Osteocyte (in vitro differentiated cells): ENCODE data around the gene COL24A1. TPM values are rescaled to one million over a fixed set of nuclear protein-coding genes. Genes with fewer than 3 reads are reported as not detected.

Experiments
- DNase-seq: peaks from one replicate; pipeline ENCODE4 v3.0.0; 2021; ENCODE audit warnings: mixed read lengths; ENCODE audit not compliant: unreplicated experiment; ENCODE audit errors: extremely low spot score
- H3K27ac Mint-ChIP-seq: one replicate; pipeline ENCODE4 v1.8.0; 2021; ENCODE audit warnings: mild to moderate bottlenecking, mixed read lengths; ENCODE audit not compliant: unreplicated experiment
- H3K27me3 Mint-ChIP-seq: one replicate; pipeline ENCODE4 v1.8.0; 2021; ENCODE audit warnings: mixed read lengths; ENCODE audit not compliant: unreplicated experiment
- H3K36me3 Mint-ChIP-seq: one replicate; pipeline ENCODE4 v1.8.0; 2021; ENCODE audit warnings: mixed read lengths; ENCODE audit not compliant: unreplicated experiment
- H3K4me1 Mint-ChIP-seq: one replicate; pipeline ENCODE4 v1.8.0; 2021; ENCODE audit warnings: mixed read lengths; ENCODE audit not compliant: unreplicated experiment
- H3K4me3 Mint-ChIP-seq: one replicate; pipeline ENCODE4 v1.8.0; 2021; ENCODE audit warnings: mild to moderate bottlenecking, moderate library complexity, mixed read lengths; ENCODE audit not compliant: unreplicated experiment
- H3K9me3 Mint-ChIP-seq: one replicate; pipeline ENCODE4 v1.8.0; 2021; ENCODE audit warnings: mixed read lengths; ENCODE audit not compliant: unreplicated experiment
- total RNA-seq: library from RNA; stranded (reverse); gene quantifications from 2 replicates; pipeline ENCODE4 v1.2.1, GENCODE V29; 2021
- TF ChIP-seq, protein P1 (sequence below): fragments of 200-600 bp; sonication (generic); IDR thresholded peaks from 2 replicates; pipeline ENCODE4 v1.5.0; 2021; ENCODE audit warnings: antibody characterized with exemption, mild to moderate bottlenecking, moderate library complexity

The COL24A1 gene
- total RNA-seq, 1 donor from 2014 or later: 0.46 TPM

DNA sequence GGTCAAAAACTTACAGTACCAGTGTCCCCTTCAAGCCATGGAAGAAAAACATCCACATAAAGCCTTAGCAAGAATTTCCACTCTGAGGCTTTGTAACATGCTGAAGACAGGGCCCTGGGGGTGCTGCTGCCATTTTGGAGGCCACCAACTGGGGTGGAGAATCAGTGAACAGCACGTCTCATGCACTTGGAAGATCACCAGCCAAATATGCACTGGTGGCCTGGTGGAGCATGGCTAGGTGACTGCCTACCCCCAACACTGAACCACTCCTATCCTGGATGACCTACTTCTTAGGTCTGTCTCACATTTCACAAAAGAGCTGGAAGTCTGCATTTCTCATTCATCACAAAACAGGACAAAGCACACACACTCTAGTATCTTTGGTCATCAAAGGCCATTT lies 126.4 kb downstream of the COL24A1 start:
- TF ChIP-seq, protein P1, sequence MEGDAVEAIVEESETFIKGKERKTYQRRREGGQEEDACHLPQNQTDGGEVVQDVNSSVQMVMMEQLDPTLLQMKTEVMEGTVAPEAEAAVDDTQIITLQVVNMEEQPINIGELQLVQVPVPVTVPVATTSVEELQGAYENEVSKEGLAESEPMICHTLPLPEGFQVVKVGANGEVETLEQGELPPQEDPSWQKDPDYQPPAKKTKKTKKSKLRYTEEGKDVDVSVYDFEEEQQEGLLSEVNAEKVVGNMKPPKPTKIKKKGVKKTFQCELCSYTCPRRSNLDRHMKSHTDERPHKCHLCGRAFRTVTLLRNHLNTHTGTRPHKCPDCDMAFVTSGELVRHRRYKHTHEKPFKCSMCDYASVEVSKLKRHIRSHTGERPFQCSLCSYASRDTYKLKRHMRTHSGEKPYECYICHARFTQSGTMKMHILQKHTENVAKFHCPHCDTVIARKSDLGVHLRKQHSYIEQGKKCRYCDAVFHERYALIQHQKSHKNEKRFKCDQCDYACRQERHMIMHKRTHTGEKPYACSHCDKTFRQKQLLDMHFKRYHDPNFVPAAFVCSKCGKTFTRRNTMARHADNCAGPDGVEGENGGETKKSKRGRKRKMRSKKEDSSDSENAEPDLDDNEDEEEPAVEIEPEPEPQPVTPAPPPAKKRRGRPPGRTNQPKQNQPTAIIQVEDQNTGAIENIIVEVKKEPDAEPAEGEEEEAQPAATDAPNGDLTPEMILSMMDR: no peak
- no peak overlapping the region for H3K4me3 Mint-ChIP-seq
- H3K27me3 Mint-ChIP-seq: peaks cover 5% of the 10 kb centered on the region
- H3K4me1 Mint-ChIP-seq: no peaks in the 10 kb centered on the region
- no peak overlapping the region for H3K27ac Mint-ChIP-seq
- peaks cover 8% of the 10 kb centered on the region for H3K9me3 Mint-ChIP-seq
- no peak for DNase-seq
- no peaks in the 10 kb centered on the region for H3K36me3 Mint-ChIP-seq

- Mint-ChIP-seq H3K9me3 (peaks cover 5% of the 10 kb centered on the region), H3K4me1 (no peaks in the 10 kb centered on the region), H3K27me3 (peaks cover 6% of the 10 kb centered on the region), H3K4me3 (no peak overlapping the region), H3K27ac (no peak overlapping the region), H3K36me3 (peaks cover 2% of the 10 kb centered on the region)
- TF ChIP-seq, protein P1: peak; percentile 90
- no peak for DNase-seq
Measured at GRCh38 chr1:86018283-86018923, 138.2 kb downstream of the COL24A1 start.

- Mint-ChIP-seq H3K4me1 (no peaks in the 10 kb centered on the region), H3K27me3 (no peaks in the 10 kb centered on the region), H3K9me3 (peaks cover 5% of the 10 kb centered on the region), H3K27ac (no peak overlapping the region), H3K36me3 (peaks cover 2% of the 10 kb centered on the region), H3K4me3 (no peak overlapping the region)
- TF ChIP-seq, protein P1: no peak
- no peak for DNase-seq
Measured at GRCh38 chr1:86016076-86016759, 140.4 kb downstream of the COL24A1 start.

GRCh38 chr1:86015375-86015774 lies 141.2 kb downstream of the COL24A1 start:
- no peak overlapping the region for H3K27ac Mint-ChIP-seq
- H3K36me3 Mint-ChIP-seq: peaks cover 2% of the 10 kb centered on the region
- no peak for DNase-seq
- H3K27me3 Mint-ChIP-seq: no peaks in the 10 kb centered on the region
- H3K4me3 Mint-ChIP-seq: no peak overlapping the region
- TF ChIP-seq, protein P1: no peak
- peaks cover 5% of the 10 kb centered on the region for H3K9me3 Mint-ChIP-seq
- H3K4me1 Mint-ChIP-seq: no peaks in the 10 kb centered on the region

- Mint-ChIP-seq H3K4me1 (no peaks in the 10 kb centered on the region), H3K9me3 (peaks cover 10% of the 10 kb centered on the region), H3K36me3 (peaks cover 1% of the 10 kb centered on the region), H3K27me3 (no peaks in the 10 kb centered on the region), H3K27ac (no peak overlapping the region), H3K4me3 (no peak overlapping the region)
- TF ChIP-seq, protein P1: no peak
- DNase-seq: no peak
Measured at GRCh38 chr1:86000601-86001000, 156.0 kb downstream of the COL24A1 start.
